Bronchial epithelial cell (primary cell): ENCODE results near the gene PLEKHA5. TPM values are rescaled to one million over a fixed set of nuclear protein-coding genes. Genes with fewer than 3 reads are reported as not detected.

ENCODE experiments used
- DNase-seq: peaks from one replicate; pipeline ENCODE4 v3.0.0-alpha.2; 2010; ENCODE audit warnings: low read depth
- FAIRE-seq: peaks from 2 replicates; lab custom pipeline; 2011; peaks lifted over from hg19 to GRCh38; lab: Jason Lieb, UNC
- H3K27me3 ChIP-seq: 2 replicates; pipeline ENCODE4 v1.5.1; 2011; ENCODE audit warnings: low read length; ENCODE audit not compliant: control insufficient read depth, insufficient read depth
- H3K36me3 ChIP-seq: 2 replicates; pipeline ENCODE4 v1.5.1; 2011; ENCODE audit warnings: low read length; ENCODE audit not compliant: control insufficient read depth, insufficient read depth
- H3K4me3 ChIP-seq: 2 replicates; pipeline ENCODE4 v1.5.1; 2011; ENCODE audit warnings: mild to moderate bottlenecking, low read depth, low read length, control low read depth
- total RNA-seq: library from RNA; depleted of rRNA; stranded (reverse); fragments of >200 nt; gene quantifications from 2 replicates; pipeline ENCODE4 v1.2.1, GENCODE V29; 2014
- TF ChIP-seq, protein P1 (sequence below): IDR thresholded peaks from 2 replicates; pipeline ENCODE4 v1.5.1; 2011; ENCODE audit warnings: mild to moderate bottlenecking, moderate library complexity, low read length, control low read depth, inconsistent platforms; ENCODE audit not compliant: insufficient read depth, severe bottlenecking

Gene PLEKHA5
- total RNA-seq, 1 donor from 2014 or later, result 24.0 TPM

DNA sequence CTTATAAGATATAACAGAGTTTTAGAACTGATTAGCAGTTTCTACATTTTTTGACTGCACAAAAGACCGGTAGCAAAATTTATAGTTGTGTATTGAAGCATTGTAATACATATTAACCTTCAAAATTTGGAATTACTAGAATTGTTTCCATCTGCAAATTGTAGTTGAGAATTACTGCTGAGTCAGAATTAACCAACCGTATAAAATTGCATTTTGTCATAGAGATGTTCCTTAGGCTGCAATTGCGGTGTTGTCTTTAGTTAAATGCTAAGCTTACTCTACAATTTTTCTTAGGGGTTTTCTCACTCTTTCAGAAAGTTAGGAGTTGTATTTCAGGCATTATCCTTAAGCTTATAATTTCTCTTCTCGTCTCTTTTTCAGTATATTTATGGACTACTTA is 132.2 kb downstream of the PLEKHA5 start:
- TF ChIP-seq, protein P1, sequence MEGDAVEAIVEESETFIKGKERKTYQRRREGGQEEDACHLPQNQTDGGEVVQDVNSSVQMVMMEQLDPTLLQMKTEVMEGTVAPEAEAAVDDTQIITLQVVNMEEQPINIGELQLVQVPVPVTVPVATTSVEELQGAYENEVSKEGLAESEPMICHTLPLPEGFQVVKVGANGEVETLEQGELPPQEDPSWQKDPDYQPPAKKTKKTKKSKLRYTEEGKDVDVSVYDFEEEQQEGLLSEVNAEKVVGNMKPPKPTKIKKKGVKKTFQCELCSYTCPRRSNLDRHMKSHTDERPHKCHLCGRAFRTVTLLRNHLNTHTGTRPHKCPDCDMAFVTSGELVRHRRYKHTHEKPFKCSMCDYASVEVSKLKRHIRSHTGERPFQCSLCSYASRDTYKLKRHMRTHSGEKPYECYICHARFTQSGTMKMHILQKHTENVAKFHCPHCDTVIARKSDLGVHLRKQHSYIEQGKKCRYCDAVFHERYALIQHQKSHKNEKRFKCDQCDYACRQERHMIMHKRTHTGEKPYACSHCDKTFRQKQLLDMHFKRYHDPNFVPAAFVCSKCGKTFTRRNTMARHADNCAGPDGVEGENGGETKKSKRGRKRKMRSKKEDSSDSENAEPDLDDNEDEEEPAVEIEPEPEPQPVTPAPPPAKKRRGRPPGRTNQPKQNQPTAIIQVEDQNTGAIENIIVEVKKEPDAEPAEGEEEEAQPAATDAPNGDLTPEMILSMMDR, result no peak

DNA sequence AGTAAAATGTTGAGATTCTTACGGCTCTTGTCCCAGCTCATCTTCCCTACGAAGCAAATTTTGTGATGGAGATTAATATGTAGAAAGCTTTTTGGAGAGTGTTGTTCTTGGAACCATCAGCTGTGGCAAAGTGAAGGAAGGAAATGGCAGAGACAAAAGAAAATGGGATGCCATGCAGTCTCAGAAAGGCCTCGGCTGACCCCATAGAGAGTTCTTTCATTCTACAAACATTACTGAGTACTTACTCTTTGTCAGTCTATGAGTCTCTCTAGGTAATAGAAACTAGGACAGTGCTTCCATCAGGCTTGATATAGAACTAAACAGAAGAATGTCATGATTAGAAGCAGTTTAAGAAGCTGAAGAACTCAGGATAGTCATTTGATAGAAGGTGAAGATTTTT is 134.1 kb downstream of the PLEKHA5 start:
- Histone ChIP-seq H3K36me3 (peaks cover 1% of the 10 kb centered on the region), H3K4me3 (no peak overlapping the region), H3K27me3 (no peaks in the 10 kb centered on the region)
- TF ChIP-seq, protein P1, result no peak
- FAIRE-seq (no peak), DNase-seq (no peak)

More for the DNA sequence above, 132.2 kb downstream of the PLEKHA5 start:
- no peaks in the 10 kb centered on the region for H3K36me3 ChIP-seq
- no peak for DNase-seq
- H3K4me3 ChIP-seq, result no peak overlapping the region
- no peaks in the 10 kb centered on the region for H3K27me3 ChIP-seq
- FAIRE-seq, result no peak

DNA sequence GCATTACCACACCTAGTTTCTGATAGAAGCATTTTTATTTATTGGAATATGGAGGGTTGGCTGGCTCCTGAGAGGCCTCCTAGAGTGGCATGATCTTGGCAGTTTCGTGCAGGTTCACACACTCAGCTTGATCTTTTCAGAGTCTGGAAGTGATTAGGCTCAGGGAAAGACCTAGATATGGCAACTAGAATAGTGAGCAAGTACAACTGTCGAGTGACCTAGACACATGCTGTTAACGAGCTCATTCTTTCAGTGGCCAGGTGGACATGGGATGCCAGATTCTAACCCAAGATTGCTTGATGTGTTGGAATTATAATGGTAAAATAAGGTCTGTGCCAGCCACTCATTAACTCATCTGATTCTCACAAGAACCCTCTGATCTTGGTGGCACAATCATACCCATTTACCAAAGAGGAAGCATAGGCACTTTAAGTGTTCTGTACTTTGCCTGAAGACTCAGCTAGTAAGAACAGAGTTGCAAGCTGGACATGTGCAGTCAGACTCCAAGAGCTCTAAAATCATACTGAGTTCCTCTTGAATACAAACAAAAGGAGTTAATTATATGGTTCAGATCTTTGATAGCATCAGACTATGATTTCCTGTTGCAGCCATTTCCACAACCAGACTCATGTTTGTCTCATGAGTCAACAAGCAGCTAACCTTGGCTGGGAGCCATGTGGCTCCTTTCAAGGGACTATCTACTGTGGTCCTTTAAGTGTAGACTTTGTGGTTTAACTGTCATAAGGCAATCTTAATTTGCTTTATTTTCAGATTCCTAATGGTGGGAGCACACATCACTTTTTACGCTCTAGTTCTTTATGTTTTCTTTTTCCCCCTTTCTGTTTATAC is 144.2 kb downstream of the PLEKHA5 start:
- peak; percentile 91 for DNase-seq
- FAIRE-seq, result peak; percentile 86

DNA sequence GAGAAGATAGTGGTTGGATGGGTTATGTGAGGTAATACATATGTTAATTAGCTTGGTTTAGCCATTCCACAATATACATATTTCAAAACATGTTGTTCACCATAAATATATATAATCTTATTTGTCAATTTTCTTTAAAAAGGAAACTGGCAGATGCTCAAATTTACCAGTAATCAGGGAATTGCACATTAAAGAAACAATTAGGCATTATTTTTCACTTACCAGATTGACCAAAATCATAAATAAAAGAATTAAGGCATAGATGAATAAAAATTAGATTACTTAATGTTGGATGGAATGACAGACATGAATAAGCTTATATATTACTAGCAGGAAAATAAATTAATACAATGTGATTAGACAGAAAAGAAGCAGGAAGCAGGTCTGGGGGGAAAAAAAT is 147.2 kb downstream of the PLEKHA5 start:
- DNase-seq, result no peak
- Histone ChIP-seq H3K36me3 (peaks cover 2% of the 10 kb centered on the region), H3K27me3 (no peaks in the 10 kb centered on the region), H3K4me3 (no peak overlapping the region)
- no peak for FAIRE-seq
- TF ChIP-seq, protein P1, result no peak

More for the DNA sequence above, 144.2 kb downstream of the PLEKHA5 start:
- no peaks in the 10 kb centered on the region for H3K27me3 ChIP-seq
- TF ChIP-seq, protein P1, result no peak
- H3K4me3 ChIP-seq, result no peak overlapping the region
- H3K36me3 ChIP-seq, result peaks cover 3% of the 10 kb centered on the region

DNA sequence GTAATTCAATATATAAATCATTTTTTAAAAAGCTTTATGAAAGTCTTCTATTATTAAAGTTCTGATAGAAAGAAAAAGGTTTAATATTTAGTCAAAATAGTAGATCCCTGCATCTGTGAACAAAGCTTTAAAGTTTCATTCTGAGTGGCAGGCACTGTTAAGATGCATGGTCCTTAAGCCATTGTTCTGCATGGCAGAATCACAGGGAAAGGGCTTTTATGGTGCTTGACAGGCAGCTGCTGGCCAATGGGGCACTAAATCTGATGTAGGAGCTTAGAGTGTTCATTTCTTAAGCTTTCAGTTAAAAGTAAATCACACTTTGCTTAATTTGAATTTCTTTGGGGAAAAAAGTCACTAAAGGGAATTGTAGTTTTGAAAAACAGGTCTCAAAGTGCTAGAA is 148.2 kb downstream of the PLEKHA5 start:
- H3K4me3 ChIP-seq, result no peak overlapping the region
- FAIRE-seq (no peak), DNase-seq (no peak)
- H3K36me3 ChIP-seq, result peaks cover 2% of the 10 kb centered on the region
- TF ChIP-seq, protein P1, result no peak
- H3K27me3 ChIP-seq, result no peaks in the 10 kb centered on the region
